ENCODE results near the gene NAA38.

DNA sequence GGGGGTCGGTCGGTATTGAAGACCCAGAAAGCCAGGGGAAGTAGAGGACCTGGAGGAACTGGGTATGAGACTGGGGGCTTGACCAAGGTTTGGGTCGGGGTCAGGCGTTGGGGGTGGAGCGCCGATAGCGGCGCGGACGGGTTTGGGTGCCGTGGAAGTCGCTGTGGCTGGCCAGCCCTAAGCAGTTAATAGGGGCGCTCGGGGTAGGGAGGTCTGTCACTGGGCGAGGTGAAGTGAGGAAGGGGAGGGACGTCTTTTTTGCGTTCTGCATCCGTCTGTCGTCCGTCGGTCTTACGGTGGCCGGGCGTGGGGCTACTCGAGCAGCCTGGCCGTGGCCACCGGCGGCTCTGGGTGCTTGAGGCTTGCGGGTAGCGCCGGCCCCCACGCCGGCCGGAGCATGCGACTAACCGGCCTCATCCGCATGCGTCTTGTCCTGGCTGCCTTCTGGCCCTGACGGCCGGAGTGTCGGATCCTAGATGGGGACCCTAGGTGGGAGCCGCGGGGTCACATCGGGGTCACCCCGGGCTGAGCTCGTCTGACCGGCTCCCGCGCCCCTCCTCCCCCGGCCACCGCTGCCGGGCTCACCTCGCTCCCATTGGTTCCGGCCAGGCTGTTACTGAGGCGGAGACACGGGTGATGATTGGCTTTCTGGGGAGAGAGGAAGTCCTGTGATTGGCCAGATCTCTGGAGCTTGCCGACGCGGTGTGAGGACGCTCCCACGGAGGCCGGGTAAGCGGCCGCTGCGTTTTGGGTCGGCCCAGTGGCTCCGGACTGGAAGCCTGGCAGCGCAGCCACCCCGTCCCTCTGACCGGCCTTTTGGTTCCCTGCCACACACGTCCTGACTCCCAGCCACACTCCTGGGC is 12.8 kb downstream of the NAA38 start:
- TF ChIP-seq POLR2A (IDR thresholded peaks at IDR 0.05; ENCODE audit: low read length) = peak; percentile 86
- no peak for TF ChIP-seq GATA1 (IDR thresholded peaks at IDR 0.05; ENCODE audit: low read depth, low read length)
